GM18858 (cell line): Measurements from ENCODE around the gene CLPTM1L.
"Not testable (repeated sequence)": the region's sequence is repeated elsewhere in the genome, so short reads cannot be mapped to it uniquely, and the experiment has no call there.

Experiments used
- ATAC-seq: cut with Tn5 transposase; IDR thresholded peaks from one replicate; pipeline ENCODE4 v1.9.1; 2021; ENCODE audit not compliant: unreplicated experiment

The CLPTM1L gene

GRCh38 chr5:1278656-1279442 is 66.0 kb downstream of the CLPTM1L start:
- no peak for ATAC-seq

DNA sequence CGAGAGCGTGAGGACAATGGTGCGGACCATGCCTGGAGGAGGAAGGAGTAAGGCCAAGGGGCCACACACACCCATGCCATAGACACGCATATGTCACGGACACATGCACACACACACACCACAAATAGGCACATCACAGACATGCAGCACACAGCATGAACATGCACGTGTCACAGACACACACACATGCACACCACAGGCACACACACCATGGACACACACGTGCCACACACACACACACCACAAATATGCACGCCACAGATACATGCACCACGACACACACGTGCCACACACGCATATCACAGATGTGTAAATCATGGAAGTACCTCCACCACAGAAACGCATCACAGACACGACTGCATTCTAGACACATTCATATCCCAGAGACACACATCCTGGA is 66.7 kb downstream of the CLPTM1L start:
- ATAC-seq, result no peak

GRCh38 chr5:1277781-1278180 is 67.1 kb downstream of the CLPTM1L start:
- no peak for ATAC-seq

- ATAC-seq, result no peak
Measured at GRCh38 chr5:1277331-1277730, 67.6 kb downstream of the CLPTM1L start.

GRCh38 chr5:1276930-1277329 is 68.0 kb downstream of the CLPTM1L start:
- ATAC-seq, result no peak

DNA sequence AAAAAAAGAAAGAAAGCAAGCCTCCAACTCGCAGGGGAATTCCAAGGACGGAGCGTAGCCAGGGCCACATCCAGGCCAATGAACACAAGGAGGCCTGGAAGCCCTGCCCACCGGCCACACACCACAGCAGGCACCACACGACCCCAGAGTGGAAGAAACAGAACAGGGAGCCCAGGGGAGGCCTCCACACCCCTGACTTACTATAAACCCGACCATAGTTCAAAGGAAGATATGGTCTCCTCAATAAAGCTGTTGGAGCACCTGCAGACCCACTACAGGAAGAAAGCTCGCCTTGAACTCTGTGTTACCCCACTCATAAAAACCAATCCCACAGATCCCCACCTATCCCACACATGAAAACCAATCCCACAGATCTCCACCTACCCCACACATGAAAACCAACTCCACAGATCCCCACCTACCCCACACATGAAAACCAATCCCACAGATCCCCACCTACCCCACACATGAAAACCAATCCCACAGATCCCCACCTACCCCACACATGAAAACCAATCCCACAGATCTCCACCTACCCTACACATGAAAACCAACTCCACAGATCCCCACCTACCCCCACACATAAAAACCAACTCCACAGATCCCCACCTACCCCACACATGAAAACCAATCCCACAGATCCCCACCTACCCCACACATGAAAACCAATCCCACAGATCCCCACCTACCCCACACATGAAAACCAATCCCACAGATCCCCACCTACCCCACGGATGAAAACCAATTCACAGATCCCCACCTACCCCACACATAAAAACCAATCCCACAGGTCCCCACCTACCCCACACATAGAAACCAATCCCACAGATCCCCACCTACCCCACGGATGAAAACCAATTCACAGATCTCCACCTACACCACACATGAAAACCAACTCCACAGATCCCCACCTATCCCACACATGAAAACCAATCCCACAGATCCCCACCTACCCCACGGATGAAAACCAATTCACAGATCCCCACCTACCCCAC is 69.2 kb downstream of the CLPTM1L start:
- not testable (repeated sequence) for ATAC-seq

- no peak for ATAC-seq
Measured at GRCh38 chr5:1274471-1274870, 70.4 kb downstream of the CLPTM1L start.

GRCh38 chr5:1273745-1274144 is 71.2 kb downstream of the CLPTM1L start:
- no peak for ATAC-seq

DNA sequence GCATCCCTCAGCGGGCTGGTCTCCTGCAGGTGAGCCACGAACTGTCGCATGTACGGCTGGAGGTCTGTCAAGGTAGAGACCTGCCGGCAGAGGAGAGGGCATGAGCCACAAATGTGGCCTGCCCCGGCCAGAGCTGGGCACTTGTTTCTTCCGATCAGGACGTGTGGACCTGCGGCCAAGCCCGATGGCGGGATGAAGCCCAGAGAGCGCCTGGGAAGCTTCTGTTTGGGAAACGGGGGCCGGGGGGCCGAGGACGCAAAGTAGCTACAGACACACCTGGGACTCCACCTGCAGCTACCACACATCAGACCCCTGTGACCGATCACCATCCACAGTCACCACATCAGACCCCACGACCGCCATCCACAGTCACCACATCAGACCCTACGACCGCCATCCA is 72.7 kb downstream of the CLPTM1L start:
- ATAC-seq, result no peak

DNA sequence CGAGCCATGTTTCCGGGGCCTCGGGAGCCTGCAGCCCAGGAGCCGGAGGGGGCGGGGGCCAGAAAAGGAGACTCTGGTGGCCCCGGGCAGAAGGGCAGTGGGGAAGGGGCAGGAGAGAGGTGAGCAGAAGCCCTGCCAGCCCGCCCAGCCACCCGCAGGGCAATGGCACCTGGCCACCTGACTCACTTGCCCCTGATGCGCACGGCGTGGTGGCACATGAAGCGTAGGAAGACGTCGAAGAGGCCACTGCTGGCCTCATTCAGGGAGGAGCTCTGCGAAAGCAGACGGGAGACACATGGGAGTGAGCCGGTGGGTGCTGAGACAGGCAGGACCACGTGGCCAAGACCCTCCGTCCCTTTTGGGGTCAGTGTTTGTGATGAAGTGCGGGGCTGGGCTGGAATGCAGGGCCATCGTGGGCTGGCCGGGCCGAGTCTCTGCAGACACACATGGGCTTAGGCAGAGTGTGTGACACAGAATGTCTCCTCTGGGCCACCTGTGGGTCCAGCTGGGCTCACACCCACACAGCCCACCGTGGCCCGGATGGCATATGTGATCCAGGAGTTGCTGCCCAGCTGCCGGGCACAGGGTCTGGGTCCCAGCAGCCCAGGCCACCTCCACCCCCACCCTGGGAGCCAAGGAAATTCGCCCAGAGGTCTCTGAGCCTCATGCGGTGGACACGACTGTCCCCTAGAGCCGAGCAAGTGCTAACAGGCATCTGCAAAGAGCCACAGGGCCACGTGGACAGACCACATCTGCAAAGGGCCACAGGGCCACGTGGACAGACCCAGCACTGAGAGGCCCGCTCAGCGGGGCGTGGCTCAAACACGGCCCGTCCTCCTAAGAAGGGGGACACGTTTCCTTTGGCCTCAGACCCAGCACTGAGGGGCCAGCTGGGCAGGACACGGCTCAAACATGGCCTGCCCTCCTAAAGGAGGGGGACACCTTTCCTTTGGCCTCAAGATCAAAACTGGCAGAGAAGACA is 73.7 kb downstream of the CLPTM1L start:
- ATAC-seq, result no peak

GRCh38 chr5:1270426-1270825 is 74.5 kb downstream of the CLPTM1L start:
- ATAC-seq, result no peak

DNA sequence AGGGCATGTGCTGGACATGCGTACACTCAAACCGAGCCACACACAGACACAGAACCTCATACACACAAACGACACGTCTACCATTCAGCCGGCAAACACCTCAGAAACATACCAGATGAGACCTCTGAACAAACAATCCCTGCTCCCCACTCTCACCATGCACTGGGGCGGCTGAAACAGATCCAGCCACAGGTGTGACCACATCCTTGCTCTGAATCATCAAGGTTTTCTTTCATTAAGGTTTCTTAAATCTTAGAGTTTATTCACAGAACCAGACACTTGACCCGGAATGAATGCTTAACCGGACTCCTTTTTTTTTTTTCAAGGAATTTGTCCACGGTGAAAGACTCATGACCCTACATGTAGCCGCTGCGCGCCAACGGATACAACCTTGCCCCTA is 76.2 kb downstream of the CLPTM1L start:
- no peak for ATAC-seq

DNA sequence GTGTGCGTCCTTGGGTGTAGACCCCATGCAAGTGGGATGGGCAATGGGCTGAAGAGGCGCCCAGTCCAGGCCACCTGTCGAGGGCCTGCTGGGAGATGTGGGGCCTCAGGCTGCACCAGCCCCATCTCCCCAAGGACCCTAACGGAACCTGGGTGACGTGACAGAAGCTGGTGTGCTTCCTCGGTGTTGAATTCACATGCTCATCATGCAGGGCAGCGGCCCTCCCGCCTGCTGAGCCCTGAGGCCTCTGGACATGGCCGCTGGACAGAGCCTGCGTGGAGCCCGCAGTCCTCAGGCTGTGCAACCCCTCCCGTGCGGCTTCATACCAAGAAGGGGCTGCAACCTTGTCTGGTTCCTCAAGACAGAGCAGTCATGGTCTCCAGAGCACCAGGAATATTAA is 76.8 kb downstream of the CLPTM1L start:
- no peak for ATAC-seq
